H1 (cell line): ENCODE results near the gene CREB3L1.

Experiments
- BACH1 ChIP-seq: IDR thresholded peaks from 2 replicates; pipeline ENCODE4 v1.6.1; 2012; ENCODE audit warnings: low read length, improper control_type of control experiment
- CTBP2 ChIP-seq: IDR thresholded peaks from 2 replicates; pipeline ENCODE4 v1.7.0; 2011; ENCODE audit warnings: borderline replicate concordance, mild to moderate bottlenecking, moderate library complexity, mixed read lengths, low read length; ENCODE audit not compliant: insufficient read depth, insufficient read length
- EP300 ChIP-seq, 2 experiments: IDR thresholded peaks; 1 replicate in 1 of 2; 2 replicates in 1 of 2; pipeline ENCODE4 v1.6.1; 2011 to 2012; ENCODE audit warnings: low read depth in 2 of 2, low read length in 2 of 2, mild to moderate bottlenecking in 2 of 2, borderline replicate concordance in 1 of 2, inconsistent platforms in 1 of 2, moderate library complexity in 1 of 2
- JUN ChIP-seq: IDR thresholded peaks from 2 replicates; pipeline ENCODE4 v1.6.1; 2011; ENCODE audit warnings: low read depth, mild to moderate bottlenecking, improper control_type of control experiment, low read length
- KDM1A ChIP-seq: fragments of 200-600, 300-600 bp; sonication (generic); IDR thresholded peaks from 2 replicates; pipeline ENCODE4 v1.7.1; 2016; ENCODE audit warnings: mild to moderate bottlenecking, low read length, borderline replicate concordance
- POLR2A ChIP-seq, 2 experiments: IDR thresholded peaks; 1 replicate in 1 of 2; 2 replicates in 1 of 2; pipeline ENCODE4 v1.6.1; 2011; ENCODE audit warnings: low read depth in 2 of 2, low read length in 2 of 2, mild to moderate bottlenecking in 2 of 2; ENCODE audit errors: control extremely low read depth in 1 of 2
- SIRT6 ChIP-seq: IDR thresholded peaks from one replicate; pipeline ENCODE4 v1.7.1; 2012; ENCODE audit warnings: low read length, inconsistent platforms
- YY1 ChIP-seq: IDR thresholded peaks from 2 replicates; pipeline ENCODE4 v1.6.1; 2011; ENCODE audit warnings: low read depth, mild to moderate bottlenecking, low read length
- TF ChIP-seq, protein P1 (sequence below), 3 experiments: IDR thresholded peaks; 1 replicate in 2 of 3; 2 replicates in 1 of 3; pipeline versions ENCODE4 v1.5.1 to v1.6.1; 2011; ENCODE audit warnings: low read length in 3 of 3, mild to moderate bottlenecking in 3 of 3, inconsistent platforms in 2 of 3, low read depth in 1 of 3, moderate library complexity in 1 of 3; ENCODE audit not compliant: insufficient read depth in 1 of 3; ENCODE audit errors: control extremely low read depth in 1 of 3

DNA sequence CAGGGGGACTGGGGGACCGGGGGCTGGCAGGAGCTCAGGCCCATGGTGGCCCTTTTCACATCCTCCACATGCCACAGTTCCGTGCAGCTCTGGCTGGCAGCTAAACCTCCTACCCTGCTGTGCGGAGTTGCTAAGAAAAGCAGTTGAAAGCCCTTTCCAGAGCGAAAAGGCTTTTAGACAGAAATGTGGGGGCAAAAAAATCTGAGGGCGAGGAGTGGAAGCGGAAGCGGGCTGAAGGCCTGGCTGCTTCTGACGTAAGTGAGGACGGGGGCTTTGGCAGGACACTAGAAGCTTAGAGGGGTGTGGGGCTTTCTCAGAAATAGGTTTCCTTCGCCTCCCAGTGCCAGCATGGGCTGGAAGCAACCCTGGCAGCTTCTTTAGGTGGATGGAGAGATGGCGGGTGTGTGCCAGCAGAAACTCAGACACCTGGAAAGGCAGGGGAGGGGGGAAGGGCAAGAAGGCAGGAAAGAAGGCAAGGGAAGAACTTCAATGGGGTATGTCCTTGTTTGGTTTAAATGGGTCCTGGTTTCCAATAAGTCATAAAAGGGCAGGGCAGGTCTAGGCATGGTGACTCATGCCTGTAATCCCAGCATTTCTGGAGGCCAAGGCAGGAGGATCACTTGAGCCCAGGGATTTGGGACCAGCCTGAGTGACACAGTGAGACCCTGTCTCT is 58.6 kb downstream of the CREB3L1 start:
- TF ChIP-seq, protein P1, sequence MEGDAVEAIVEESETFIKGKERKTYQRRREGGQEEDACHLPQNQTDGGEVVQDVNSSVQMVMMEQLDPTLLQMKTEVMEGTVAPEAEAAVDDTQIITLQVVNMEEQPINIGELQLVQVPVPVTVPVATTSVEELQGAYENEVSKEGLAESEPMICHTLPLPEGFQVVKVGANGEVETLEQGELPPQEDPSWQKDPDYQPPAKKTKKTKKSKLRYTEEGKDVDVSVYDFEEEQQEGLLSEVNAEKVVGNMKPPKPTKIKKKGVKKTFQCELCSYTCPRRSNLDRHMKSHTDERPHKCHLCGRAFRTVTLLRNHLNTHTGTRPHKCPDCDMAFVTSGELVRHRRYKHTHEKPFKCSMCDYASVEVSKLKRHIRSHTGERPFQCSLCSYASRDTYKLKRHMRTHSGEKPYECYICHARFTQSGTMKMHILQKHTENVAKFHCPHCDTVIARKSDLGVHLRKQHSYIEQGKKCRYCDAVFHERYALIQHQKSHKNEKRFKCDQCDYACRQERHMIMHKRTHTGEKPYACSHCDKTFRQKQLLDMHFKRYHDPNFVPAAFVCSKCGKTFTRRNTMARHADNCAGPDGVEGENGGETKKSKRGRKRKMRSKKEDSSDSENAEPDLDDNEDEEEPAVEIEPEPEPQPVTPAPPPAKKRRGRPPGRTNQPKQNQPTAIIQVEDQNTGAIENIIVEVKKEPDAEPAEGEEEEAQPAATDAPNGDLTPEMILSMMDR (IDR thresholded peaks at IDR 0.05; ENCODE audit: control extremely low read depth in 1 of 3, insufficient read depth in 1 of 3, low read depth in 1 of 3, low read length in 3 of 3), result no peak
- no peak for TF ChIP-seq KDM1A
- no peak for TF ChIP-seq SIRT6
- TF ChIP-seq JUN, result no peak
- TF ChIP-seq YY1, result no peak
- TF ChIP-seq BACH1, result no peak
- TF ChIP-seq POLR2A (IDR thresholded peaks at IDR 0.05; ENCODE audit: control extremely low read depth in 1 of 2, low read depth in 2 of 2, low read length in 2 of 2), result no peak
- no peak for TF ChIP-seq CTBP2
- no peak for TF ChIP-seq EP300 (IDR thresholded peaks at IDR 0.05; ENCODE audit: borderline replicate concordance in 1 of 2, low read depth in 2 of 2, low read length in 2 of 2)
